Adrenal gland (tissue), 5 donors: ENCODE data around the gene MGAT4A.

ENCODE experiments used
- CTCF ChIP-seq, 6 experiments: fragments of 450-650 bp in 4 of 6; fragments of 200-600 bp in 2 of 6; sonication (generic) in 1 of 6; IDR thresholded peaks; 1 replicate in 5 of 6; 2 replicates in 1 of 6; pipeline versions ENCODE4 v1.5.1 to v1.8.0; 2016 to 2021; ENCODE audit warnings: antibody characterized with exemption in 6 of 6, mild to moderate bottlenecking in 2 of 6, moderate library complexity in 1 of 6
- POLR2A ChIP-seq, 2 donors: fragments of 450-650 bp; IDR thresholded peaks; one replicate each; pipeline ENCODE4 v1.6.1; 2017; ENCODE audit warnings: antibody characterized with exemption in 2 of 2, mild to moderate bottlenecking in 2 of 2, moderate library complexity in 1 of 2
- donor health status: DM: no; HTN: no; CAD: no.

GRCh38 chr2:98577313-98577712 lies 153.6 kb downstream of the MGAT4A start:
- TF ChIP-seq CTCF (IDR thresholded peaks at IDR 0.05) = peak in 3 of 6 experiments; percentile 11 to 16 (median 15)
- no peak for TF ChIP-seq POLR2A (IDR thresholded peaks at IDR 0.05)
